Measurements from ENCODE around the gene GAREM1.

Gene GAREM1

DNA sequence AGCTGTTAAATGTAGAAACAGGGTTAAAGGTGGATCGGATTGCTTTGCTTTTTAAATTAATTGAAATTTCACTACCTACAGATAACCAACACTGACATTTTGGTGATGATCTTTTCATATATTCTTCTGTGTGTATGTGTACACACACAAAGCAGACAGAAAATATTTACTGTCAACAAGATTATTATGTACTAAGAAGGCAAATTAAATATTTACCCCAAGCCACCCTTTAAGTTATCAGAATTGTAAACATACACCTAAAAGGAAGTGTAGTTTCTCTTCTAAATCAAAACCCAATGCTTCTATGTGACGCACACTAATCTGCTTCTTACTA, 98.7 kb downstream of the GAREM1 start:
- ATAC-seq (replicated peaks; ENCODE audit: extremely low read depth, poor library complexity, severe bottlenecking): no peak
- no peak for DNase-seq (ENCODE audit: low spot score in 2 of 2)
- Mint-ChIP-seq H3K27me3 (peaks cover 11% of the 10 kb centered on the region), H3K4me3 (no peak overlapping the region), H3K27ac (ENCODE audit: low read depth) (no peak overlapping the region), H3K9me3 (no peaks in the 10 kb centered on the region), H3K36me3 (ENCODE audit: insufficient read depth) (no peaks in the 10 kb centered on the region), H3K4me1 (no peaks in the 10 kb centered on the region)

DNA sequence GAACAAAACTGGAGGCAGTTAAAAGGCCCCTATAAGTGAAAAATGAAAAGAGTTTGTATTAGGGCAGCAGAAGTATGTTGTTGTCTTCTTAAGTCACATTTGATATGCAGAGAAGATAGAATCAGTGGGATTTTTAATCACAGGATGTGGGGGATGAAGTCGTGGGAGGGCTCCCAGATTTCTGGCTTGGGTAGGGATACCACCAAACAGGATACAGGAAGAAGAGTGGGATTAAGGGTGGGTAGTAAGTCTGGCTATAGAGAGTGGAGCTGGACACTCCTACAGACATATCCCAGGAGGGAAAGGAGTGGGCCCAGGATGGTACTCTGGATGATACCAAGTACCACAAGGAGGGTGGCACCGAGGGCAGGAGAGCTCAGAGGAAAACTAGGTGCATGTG, 99.3 kb downstream of the GAREM1 start:
- H3K27ac Mint-ChIP-seq (ENCODE audit: low read depth): no peak overlapping the region

DNA sequence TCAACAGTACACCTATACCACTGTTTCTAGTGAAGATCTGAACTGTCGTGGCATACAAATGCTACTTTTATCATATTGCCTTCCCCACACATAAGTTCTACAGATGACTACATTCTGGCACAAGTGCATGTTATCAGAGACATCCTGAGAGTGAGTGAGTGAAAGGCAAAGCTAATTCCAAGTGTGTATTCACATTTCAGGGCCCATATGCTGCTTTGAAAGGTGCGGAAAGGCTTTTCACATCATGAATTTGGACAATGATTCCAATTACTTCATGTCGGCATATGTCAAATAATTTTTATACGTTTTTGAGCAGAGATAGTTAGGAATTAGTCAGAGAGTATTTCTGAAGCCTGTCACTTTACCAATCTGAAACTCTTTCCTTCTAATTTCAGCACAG, 101.7 kb downstream of the GAREM1 start:
- ATAC-seq (replicated peaks; ENCODE audit: extremely low read depth, poor library complexity, severe bottlenecking): no peak
- no peaks in the 10 kb centered on the region for H3K9me3 Mint-ChIP-seq

More for the DNA sequence above, 99.3 kb downstream of the GAREM1 start:
- no peak for ATAC-seq (replicated peaks; ENCODE audit: extremely low read depth, poor library complexity, severe bottlenecking)
- H3K27me3 Mint-ChIP-seq: peaks cover 11% of the 10 kb centered on the region
- no peaks in the 10 kb centered on the region for H3K9me3 Mint-ChIP-seq
- H3K36me3 Mint-ChIP-seq (ENCODE audit: insufficient read depth): no peaks in the 10 kb centered on the region
- no peak overlapping the region for H3K4me3 Mint-ChIP-seq
- H3K4me1 Mint-ChIP-seq: no peaks in the 10 kb centered on the region
- no peak for DNase-seq (ENCODE audit: low spot score in 2 of 2)

DNA sequence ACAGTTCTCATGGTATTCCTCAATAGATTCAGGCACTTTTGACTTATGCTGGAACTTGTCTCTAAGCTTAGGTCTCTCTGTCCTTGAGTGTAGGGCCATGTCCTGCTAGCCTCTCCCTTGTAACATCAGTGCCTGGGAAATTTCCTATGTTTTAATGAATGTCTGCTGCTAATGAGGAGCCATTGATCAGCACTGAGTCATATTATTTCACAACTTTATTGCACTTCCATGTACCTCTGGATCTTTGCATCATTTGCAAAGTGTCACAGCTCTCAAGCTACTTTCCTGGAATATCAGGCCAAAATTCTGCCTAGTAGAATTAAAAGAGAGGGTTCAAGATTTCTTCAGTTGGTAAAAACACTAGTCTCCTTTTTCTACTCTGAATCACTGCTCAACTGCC, 102.5 kb downstream of the GAREM1 start:
- Mint-ChIP-seq H3K36me3 (ENCODE audit: insufficient read depth) (no peaks in the 10 kb centered on the region), H3K4me3 (no peak overlapping the region), H3K4me1 (no peaks in the 10 kb centered on the region), H3K27me3 (peaks cover 11% of the 10 kb centered on the region), H3K9me3 (no peaks in the 10 kb centered on the region), H3K27ac (ENCODE audit: low read depth) (no peak overlapping the region)
- no peak for DNase-seq (ENCODE audit: low spot score in 2 of 2)
- ATAC-seq (replicated peaks; ENCODE audit: extremely low read depth, poor library complexity, severe bottlenecking): no peak

More for the DNA sequence above, 101.7 kb downstream of the GAREM1 start:
- Mint-ChIP-seq H3K36me3 (ENCODE audit: insufficient read depth) (no peaks in the 10 kb centered on the region), H3K27ac (ENCODE audit: low read depth) (no peak overlapping the region), H3K4me1 (no peaks in the 10 kb centered on the region), H3K4me3 (no peak overlapping the region), H3K27me3 (peaks cover 11% of the 10 kb centered on the region)
- no peak for DNase-seq (ENCODE audit: low spot score in 2 of 2)

DNA sequence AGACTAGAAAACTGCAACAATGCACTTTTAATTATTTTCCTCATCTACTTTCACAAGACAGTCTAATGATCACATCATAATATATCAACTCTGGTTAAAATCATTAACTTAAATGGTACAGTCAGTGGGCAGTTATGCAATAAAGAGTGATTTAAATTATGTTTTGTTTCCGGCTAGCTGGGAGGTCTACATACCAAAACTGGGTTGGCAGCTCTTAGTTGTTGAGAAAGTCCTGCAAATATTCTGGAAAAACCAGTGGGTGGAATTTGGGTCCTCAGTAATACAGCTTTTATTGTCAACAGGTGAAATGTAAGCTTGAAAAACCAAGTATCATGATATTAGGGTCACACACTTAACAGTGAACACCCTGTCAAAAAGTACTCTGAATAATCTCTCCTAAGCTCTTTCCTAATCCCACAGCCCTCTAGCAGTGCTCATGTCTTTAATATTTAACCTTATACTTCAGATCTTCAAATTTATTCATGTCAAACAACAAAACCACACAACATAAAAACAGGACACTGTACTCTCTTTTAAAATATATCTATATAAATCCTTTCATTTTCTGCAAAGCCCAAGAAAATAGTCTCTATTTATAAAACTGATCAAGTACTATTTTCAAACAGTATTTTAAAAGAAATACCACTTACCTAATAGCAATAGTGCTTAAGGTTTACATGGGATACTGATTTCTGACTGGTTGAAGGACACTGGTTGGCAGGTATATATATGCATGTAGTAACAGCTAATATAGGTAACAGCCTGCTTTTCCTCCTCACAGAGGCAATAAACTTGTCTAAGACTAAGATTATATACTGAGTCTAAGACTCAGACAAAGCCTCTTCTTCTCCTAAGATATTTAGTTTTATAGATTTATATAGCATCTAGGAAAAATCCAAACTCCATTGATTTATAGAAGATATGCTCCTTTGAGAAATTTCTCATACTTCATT, 103.8 kb downstream of the GAREM1 start:
- DNase-seq (ENCODE audit: low spot score in 2 of 2) (no peak), ATAC-seq (replicated peaks; ENCODE audit: extremely low read depth, poor library complexity, severe bottlenecking) (no peak)
- H3K27ac Mint-ChIP-seq (ENCODE audit: low read depth): no peak overlapping the region
- no peaks in the 10 kb centered on the region for H3K9me3 Mint-ChIP-seq
- peaks cover 20% of the 10 kb centered on the region for H3K27me3 Mint-ChIP-seq
- H3K4me1 Mint-ChIP-seq: no peaks in the 10 kb centered on the region
- H3K36me3 Mint-ChIP-seq (ENCODE audit: insufficient read depth): no peaks in the 10 kb centered on the region
- H3K4me3 Mint-ChIP-seq: no peak overlapping the region

DNA sequence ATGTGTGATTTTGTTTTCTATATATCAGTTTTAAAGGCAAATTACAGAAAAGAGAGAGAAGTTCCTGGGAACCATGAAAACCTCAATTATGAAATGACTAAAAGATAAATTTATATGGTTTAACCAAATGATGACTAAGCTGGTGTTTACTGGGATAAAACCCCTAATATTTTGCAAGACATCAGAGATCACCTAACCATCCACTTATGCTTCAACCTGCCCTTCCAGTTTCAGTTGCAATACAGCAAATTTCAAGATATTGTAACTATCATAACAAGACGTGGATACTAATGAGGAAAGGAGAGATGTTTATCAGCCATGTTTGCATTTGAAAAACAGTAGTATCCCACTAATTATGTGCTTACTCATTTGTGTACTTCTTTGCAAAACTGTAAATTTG, 108.2 kb downstream of the GAREM1 start:
- no peak for ATAC-seq (replicated peaks; ENCODE audit: extremely low read depth, poor library complexity, severe bottlenecking)

DNA sequence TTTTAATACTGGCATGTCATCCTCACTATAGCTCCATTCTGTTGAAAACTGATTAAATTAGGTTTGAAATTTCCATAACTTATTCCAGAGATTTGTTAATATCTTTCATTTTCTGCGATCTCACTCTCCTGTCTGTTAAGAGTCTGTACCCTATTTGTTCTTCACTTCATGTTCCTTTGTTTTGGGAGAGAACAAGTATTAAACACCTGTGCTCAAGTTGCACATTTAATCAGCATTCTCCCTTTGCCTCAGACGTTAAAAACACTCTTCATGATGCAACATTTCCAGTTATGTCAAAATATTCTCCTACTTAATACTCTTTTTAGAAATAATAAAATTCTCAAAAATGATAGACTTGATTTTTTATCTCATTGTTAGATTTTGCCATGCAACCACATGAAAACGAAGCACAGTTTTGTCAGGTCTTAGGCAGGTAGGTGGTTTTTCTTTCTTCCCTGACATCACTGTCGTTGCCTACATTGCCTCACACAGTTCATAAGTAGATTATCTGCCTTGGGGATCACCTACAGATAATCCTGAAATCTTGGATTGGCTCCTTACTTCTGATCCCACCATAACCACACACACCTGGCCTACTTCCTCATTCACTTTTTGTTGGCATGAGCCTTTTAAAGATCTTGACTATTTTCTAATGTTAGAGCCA, 109.9 kb downstream of the GAREM1 start:
- Mint-ChIP-seq H3K4me3 (no peak overlapping the region), H3K9me3 (no peaks in the 10 kb centered on the region), H3K4me1 (no peaks in the 10 kb centered on the region), H3K36me3 (ENCODE audit: insufficient read depth) (peaks cover 3% of the 10 kb centered on the region), H3K27me3 (peaks cover 21% of the 10 kb centered on the region), H3K27ac (ENCODE audit: low read depth) (no peak overlapping the region)
- DNase-seq (ENCODE audit: low spot score in 2 of 2) (no peak), ATAC-seq (replicated peaks; ENCODE audit: extremely low read depth, poor library complexity, severe bottlenecking) (no peak)

More for the DNA sequence above, 108.2 kb downstream of the GAREM1 start:
- Mint-ChIP-seq H3K4me1 (no peaks in the 10 kb centered on the region), H3K36me3 (ENCODE audit: insufficient read depth) (no peaks in the 10 kb centered on the region), H3K4me3 (no peak overlapping the region), H3K27me3 (peaks cover 10% of the 10 kb centered on the region), H3K27ac (ENCODE audit: low read depth) (no peak overlapping the region), H3K9me3 (no peaks in the 10 kb centered on the region)
- DNase-seq (ENCODE audit: low spot score in 2 of 2): no peak

DNA sequence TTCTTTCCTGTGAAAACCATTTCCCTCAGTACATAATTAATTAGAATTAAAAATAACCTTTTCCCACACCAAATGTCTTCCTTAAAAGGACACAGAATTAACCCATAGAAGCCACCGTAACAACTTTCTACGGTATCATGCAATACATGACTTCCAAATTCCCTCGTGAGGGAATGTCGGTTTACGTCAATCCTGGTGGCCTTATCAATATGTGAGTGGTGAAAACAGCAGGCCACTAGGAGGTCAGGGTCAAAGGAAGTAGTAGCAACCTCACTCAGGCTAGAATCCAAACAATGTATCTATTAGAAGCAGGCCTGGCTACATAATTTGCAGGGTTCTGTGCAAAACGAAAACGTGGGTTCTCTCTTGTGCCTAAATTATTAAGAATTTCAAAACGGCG, 112.2 kb downstream of the GAREM1 start:
- no peak overlapping the region for H3K4me3 Mint-ChIP-seq
- H3K27me3 Mint-ChIP-seq: peaks cover 34% of the 10 kb centered on the region
- H3K36me3 Mint-ChIP-seq (ENCODE audit: insufficient read depth): peaks cover 3% of the 10 kb centered on the region

DNA sequence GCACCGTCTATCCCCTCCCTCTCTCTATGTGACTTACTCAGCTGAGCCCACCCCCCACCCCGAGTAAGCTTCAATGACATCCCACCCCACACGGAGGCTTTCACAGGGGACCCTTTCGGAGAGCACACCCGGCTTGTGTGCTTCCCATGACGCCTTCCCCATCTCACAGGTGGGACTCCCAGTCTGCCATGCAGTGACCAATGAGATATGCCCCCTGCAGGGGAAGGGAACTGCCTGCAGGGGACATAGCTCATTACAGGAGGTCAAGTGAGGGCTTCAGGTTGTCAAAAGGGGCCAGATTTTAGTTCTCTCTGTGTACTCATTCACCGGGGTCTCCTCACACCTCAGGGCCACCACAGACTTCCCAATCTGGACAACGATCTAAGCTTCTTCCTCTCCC, 112.6 kb downstream of the GAREM1 start:
- ATAC-seq (replicated peaks; ENCODE audit: extremely low read depth, poor library complexity, severe bottlenecking): no peak
- no peak for DNase-seq (ENCODE audit: low spot score in 2 of 2)
- Mint-ChIP-seq H3K4me1 (no peaks in the 10 kb centered on the region), H3K36me3 (ENCODE audit: insufficient read depth) (peaks cover 3% of the 10 kb centered on the region), H3K27me3 (peaks cover 38% of the 10 kb centered on the region), H3K9me3 (no peaks in the 10 kb centered on the region), H3K27ac (ENCODE audit: low read depth) (no peak overlapping the region), H3K4me3 (no peak overlapping the region)

More for the DNA sequence above, 112.2 kb downstream of the GAREM1 start:
- H3K27ac Mint-ChIP-seq (ENCODE audit: low read depth): no peak overlapping the region
- ATAC-seq (replicated peaks; ENCODE audit: extremely low read depth, poor library complexity, severe bottlenecking): no peak
- DNase-seq (ENCODE audit: low spot score in 2 of 2): no peak
- no peaks in the 10 kb centered on the region for H3K4me1 Mint-ChIP-seq
- no peaks in the 10 kb centered on the region for H3K9me3 Mint-ChIP-seq

DNA sequence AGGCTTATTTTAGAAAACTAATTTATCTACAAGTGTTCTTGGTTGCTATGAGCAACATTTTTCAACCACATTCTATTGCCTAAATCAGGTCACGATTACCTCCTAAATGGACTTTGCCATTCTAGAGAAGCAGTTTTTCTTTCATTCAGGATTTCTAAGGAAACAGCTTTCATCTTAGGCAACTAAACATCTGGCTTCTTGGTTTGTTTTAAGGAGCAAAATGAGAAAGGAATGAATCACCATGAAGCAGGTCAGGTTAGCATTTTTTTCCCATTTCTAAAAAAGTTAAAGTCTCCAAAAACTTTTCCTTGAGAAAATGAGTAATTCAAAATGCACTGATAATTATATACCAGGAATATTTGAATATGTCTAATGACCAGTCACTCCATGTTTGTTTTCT, 114.8 kb downstream of the GAREM1 start:
- DNase-seq (ENCODE audit: low spot score in 2 of 2): no peak
- H3K9me3 Mint-ChIP-seq: no peaks in the 10 kb centered on the region

DNA sequence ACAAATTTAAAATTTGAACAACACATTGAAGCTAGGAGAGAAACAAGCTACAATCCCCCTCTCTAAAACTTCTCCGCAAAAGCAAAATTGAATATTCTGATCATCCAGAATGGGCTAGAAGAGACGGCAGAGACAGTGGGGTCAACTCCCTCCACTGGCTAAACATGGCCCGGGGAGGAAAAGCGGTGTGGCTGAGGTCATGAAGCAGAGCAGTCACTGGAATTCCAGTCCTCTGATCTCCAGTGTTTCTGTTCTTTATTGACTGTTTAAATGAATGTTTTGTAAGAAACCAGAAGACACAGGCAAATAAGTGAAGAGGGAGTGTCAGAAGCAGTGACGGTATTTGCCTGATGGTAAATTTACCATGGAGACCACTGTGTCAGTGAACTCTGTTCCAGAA, 116.2 kb downstream of the GAREM1 start:
- DNase-seq (ENCODE audit: low spot score in 2 of 2) (no peak), ATAC-seq (replicated peaks; ENCODE audit: extremely low read depth, poor library complexity, severe bottlenecking) (no peak)
- Mint-ChIP-seq H3K4me1 (no peaks in the 10 kb centered on the region), H3K9me3 (no peaks in the 10 kb centered on the region), H3K27ac (ENCODE audit: low read depth) (no peak overlapping the region), H3K36me3 (ENCODE audit: insufficient read depth) (peaks cover 3% of the 10 kb centered on the region), H3K27me3 (peaks cover 28% of the 10 kb centered on the region), H3K4me3 (no peak overlapping the region)

More for the DNA sequence above, 114.8 kb downstream of the GAREM1 start:
- ATAC-seq (replicated peaks; ENCODE audit: extremely low read depth, poor library complexity, severe bottlenecking): no peak
- Mint-ChIP-seq H3K36me3 (ENCODE audit: insufficient read depth) (peaks cover 3% of the 10 kb centered on the region), H3K27ac (ENCODE audit: low read depth) (no peak overlapping the region), H3K4me3 (no peak overlapping the region), H3K4me1 (no peaks in the 10 kb centered on the region), H3K27me3 (peaks cover 28% of the 10 kb centered on the region)

DNA sequence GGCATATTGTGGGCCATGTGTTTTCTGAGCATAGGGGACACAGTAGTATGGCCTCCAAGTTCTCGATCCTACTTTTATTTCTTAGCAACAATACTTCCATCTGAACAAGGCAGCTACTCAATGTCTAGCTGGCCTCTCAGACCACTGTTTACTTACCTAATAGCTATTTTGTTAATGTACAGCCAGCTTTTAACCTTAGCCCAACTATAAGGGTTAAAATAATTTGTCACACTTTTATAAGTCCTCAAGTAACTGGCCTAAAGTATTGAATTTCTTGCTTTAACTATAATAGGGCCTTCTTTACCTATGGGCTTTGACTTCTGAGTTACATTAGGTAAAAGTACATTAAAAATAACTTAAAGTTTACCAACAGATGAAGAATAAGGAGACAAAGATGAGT, 117.4 kb downstream of the GAREM1 start:
- H3K4me3 Mint-ChIP-seq: no peak overlapping the region
- DNase-seq (ENCODE audit: low spot score in 2 of 2) (no peak), ATAC-seq (replicated peaks; ENCODE audit: extremely low read depth, poor library complexity, severe bottlenecking) (no peak)
- H3K4me1 Mint-ChIP-seq: no peaks in the 10 kb centered on the region
- peaks cover 28% of the 10 kb centered on the region for H3K27me3 Mint-ChIP-seq
- no peak overlapping the region for H3K27ac Mint-ChIP-seq (ENCODE audit: low read depth)
- H3K36me3 Mint-ChIP-seq (ENCODE audit: insufficient read depth): peaks cover 3% of the 10 kb centered on the region
- H3K9me3 Mint-ChIP-seq: no peaks in the 10 kb centered on the region

DNA sequence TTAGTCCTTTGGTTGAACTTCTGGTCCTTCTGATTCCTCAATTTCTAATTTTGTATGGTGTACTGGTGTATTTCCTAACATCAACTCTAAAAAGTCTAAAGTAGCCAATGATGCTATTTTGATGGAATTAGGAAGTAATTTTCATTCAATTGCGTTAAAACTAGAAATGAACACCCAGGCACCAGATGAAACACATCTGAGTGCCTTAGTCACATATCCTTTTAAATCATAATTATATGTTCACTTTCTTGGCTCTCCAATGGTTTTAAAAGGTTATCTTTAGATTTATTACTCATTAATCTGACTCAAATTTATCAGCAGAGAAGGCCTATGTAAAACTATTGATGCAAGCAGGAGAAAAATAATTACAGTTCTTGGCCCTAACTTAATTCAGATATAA, 119.7 kb downstream of the GAREM1 start:
- Mint-ChIP-seq H3K9me3 (no peaks in the 10 kb centered on the region), H3K27ac (ENCODE audit: low read depth) (no peak overlapping the region), H3K4me3 (no peak overlapping the region), H3K27me3 (peaks cover 17% of the 10 kb centered on the region), H3K36me3 (ENCODE audit: insufficient read depth) (no peaks in the 10 kb centered on the region), H3K4me1 (no peaks in the 10 kb centered on the region)
- ATAC-seq (replicated peaks; ENCODE audit: extremely low read depth, poor library complexity, severe bottlenecking) (no peak), DNase-seq (ENCODE audit: low spot score in 2 of 2) (no peak)

All from central memory CD8-positive, alpha-beta T cell (primary cell).